ENCODE data around the gene TSSK6.

GRCh38 chr19:19490214-19490968 is 25.0 kb downstream of the TSSK6 start:
- TF ChIP-seq EZH2 (IDR thresholded peaks at IDR 0.05; ENCODE audit: low read length): no peak
- TF ChIP-seq CTCF (optimal IDR thresholded peaks at IDR 0.05 in 1 of 3, IDR thresholded peaks at IDR 0.05 in 1 of 3, conservative IDR thresholded peaks at IDR 0.05 in 1 of 3; ENCODE audit: extremely low read depth in 1 of 3, insufficient read depth in 2 of 3, low read length in 3 of 3): peak; percentile 74 to 90 (median 78)
